Heart left ventricle (tissue), 13 donors: ENCODE data around the gene TFB1M.

Source experiments
- POLR2A ChIP-seq, 2 donors: fragments of 450-650 bp; IDR thresholded peaks; one replicate each; pipeline ENCODE4 v1.6.1; 2017; ENCODE audit warnings: antibody characterized with exemption in 2 of 2, mild to moderate bottlenecking in 2 of 2, moderate library complexity in 2 of 2
- TF ChIP-seq, protein P1 (sequence below), 12 donors: fragments of 200-600 bp; sonication (generic) in 4 of 12; IDR thresholded peaks; one replicate each; pipeline versions ENCODE4 v1.5.0 to v1.8.0; 2018 to 2022; ENCODE audit warnings: antibody characterized with exemption in 12 of 12, mild to moderate bottlenecking in 5 of 12
- donor health status: ischemic (EF 13 %, LVEDD 7.1; RV severe dilation, severe dysfunction).
- donor health status: DM: no; HTN: yes; CAD: no.
- donor health status: DM: no; HTN: no; CAD: no.
- donor health status: ischemic (EF 25% LVEDD 6.9; RV normal size, moderate dysfunction).
- donor health status: ischemic (EF 25% LVEDD 5.7; RV mildly dilated, moderate dysfunction).
- donor health status: ischemic (EF 35%, LVEDD 5.7; RV mildly dilated, moderate dysfunction).
- donor health status: nonischemic (EF 11% LVEDD 7.7; RV severe dilation, severe dysfunction).
- donor health status: DM: yes; HTN: yes; CAD: no.
- donor health status: PGD.
- donor health status: ischemic (EF 29% LVEDD 5.4; RV normal size, mild dysfunction).
- donor health status: nonischemic (EF 23%, LVEDD 6.1; RV moderate dilation, normal function).

DNA sequence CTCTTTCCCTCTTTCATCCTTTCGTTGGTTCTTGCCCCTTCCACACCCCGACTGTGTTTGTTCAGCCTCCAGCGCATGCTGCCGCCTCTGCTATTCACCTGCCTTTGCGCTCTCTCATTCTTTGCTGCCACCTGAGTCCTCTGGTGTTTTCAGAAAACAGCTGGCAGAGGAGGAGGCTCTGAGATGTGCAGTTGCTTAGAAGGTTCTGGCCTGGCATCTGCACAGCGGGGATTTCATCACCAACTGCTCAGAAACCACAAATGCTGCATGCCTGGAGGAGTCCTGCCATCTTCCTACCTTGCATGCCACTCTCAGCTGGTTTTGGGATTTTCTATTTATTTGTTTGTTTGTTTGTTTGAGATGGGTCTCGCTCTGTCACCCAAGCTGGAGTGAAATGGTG, 89.7 kb downstream of the TFB1M start:
- TF ChIP-seq, protein P1, sequence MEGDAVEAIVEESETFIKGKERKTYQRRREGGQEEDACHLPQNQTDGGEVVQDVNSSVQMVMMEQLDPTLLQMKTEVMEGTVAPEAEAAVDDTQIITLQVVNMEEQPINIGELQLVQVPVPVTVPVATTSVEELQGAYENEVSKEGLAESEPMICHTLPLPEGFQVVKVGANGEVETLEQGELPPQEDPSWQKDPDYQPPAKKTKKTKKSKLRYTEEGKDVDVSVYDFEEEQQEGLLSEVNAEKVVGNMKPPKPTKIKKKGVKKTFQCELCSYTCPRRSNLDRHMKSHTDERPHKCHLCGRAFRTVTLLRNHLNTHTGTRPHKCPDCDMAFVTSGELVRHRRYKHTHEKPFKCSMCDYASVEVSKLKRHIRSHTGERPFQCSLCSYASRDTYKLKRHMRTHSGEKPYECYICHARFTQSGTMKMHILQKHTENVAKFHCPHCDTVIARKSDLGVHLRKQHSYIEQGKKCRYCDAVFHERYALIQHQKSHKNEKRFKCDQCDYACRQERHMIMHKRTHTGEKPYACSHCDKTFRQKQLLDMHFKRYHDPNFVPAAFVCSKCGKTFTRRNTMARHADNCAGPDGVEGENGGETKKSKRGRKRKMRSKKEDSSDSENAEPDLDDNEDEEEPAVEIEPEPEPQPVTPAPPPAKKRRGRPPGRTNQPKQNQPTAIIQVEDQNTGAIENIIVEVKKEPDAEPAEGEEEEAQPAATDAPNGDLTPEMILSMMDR (IDR thresholded peaks at IDR 0.05) = no peak
- TF ChIP-seq POLR2A (IDR thresholded peaks at IDR 0.05) = no peak
